ENCODE results near the gene TMEFF2. TPM values are rescaled to one million over a fixed set of nuclear protein-coding genes. Genes with fewer than 3 reads are reported as not detected.

TMEFF2 gene
- total RNA-seq, 2 experiments from 2014 or later = not detected

DNA sequence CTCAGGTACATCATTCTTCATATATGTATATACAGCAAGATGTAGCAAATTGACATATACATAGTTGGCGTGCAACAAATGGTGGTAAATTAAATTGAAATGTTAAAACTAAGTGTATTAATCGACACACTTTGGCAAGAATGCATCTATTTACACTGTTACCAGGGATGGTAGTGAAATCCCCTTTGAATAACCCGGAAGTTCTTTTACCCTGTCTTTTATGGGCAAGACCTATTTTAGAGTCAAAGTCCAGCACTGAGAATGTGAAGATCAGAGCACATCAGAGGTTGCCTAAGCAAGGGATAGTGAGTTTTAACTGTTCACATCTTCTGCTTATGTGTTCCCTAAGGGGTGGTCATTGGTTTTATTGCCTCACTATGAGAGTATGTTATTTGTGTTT is 7.6 kb upstream of the TMEFF2 start:
- H3K27me3 Mint-ChIP-seq (ENCODE audit: low read depth) = peaks cover 15% of the 10 kb centered on the region
- H3K4me3 Mint-ChIP-seq = no peak overlapping the region
- intact Hi-C loops (cut with micrococcal nuclease) = no loop called here
- no peaks in the 10 kb centered on the region for H3K36me3 Mint-ChIP-seq (ENCODE audit: low read depth)
- no peaks in the 10 kb centered on the region for H3K4me1 Mint-ChIP-seq (ENCODE audit: low read depth)
- CTCF ChIA-PET = no interaction called here
- H3K9me3 Mint-ChIP-seq = no peaks in the 10 kb centered on the region
- H3K27ac Mint-ChIP-seq = no peak overlapping the region
- DNase-seq = no peak

- CTCF ChIA-PET = interaction anchor here (0.7 kb wide), 1 partner anchor 442 kb away, joined by 3 read pairs; no protein-coding TSS in a partner anchor
- H3K27ac Mint-ChIP-seq = no peak overlapping the region
- no peak overlapping the region for H3K4me3 Mint-ChIP-seq
- H3K9me3 Mint-ChIP-seq = no peaks in the 10 kb centered on the region
- peaks cover 7% of the 10 kb centered on the region for H3K4me1 Mint-ChIP-seq (ENCODE audit: low read depth)
- intact Hi-C loops (cut with micrococcal nuclease) = no loop called here
- no peaks in the 10 kb centered on the region for H3K36me3 Mint-ChIP-seq (ENCODE audit: low read depth)
- DNase-seq = no peak
- peaks cover 21% of the 10 kb centered on the region for H3K27me3 Mint-ChIP-seq (ENCODE audit: low read depth)
These were observed 6.4 kb upstream of the TMEFF2 start for GRCh38 chr2:192201116-192201515.

DNA sequence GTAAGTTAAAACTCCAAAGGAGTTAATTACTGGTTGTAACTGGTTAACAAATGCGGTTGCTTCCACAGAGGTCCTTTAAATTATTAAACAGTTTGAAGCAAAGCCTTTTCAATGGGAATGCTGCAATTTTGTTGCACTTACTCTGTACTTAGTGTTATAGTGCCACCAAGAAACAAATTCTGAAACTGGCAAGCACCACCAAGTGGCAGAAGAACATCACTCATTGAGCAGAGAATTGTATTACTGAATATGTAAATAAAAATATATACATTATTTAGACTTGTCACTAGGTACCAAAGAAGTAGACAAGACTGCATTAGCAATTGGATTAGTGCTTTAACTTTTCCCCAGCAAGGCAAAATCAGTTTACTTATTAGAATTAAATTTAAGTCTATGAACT is 2.6 kb upstream of the TMEFF2 start:
- no peaks in the 10 kb centered on the region for H3K9me3 Mint-ChIP-seq
- peaks cover 26% of the 10 kb centered on the region for H3K4me1 Mint-ChIP-seq (ENCODE audit: low read depth)
- DNase-seq = no peak
- H3K27me3 Mint-ChIP-seq (ENCODE audit: low read depth) = peaks cover 53% of the 10 kb centered on the region
- H3K36me3 Mint-ChIP-seq (ENCODE audit: low read depth) = no peaks in the 10 kb centered on the region
- H3K27ac Mint-ChIP-seq = no peak overlapping the region
- CTCF ChIA-PET = no interaction called here
- intact Hi-C loops (cut with micrococcal nuclease) = no loop called here
- no peak overlapping the region for H3K4me3 Mint-ChIP-seq

DNA sequence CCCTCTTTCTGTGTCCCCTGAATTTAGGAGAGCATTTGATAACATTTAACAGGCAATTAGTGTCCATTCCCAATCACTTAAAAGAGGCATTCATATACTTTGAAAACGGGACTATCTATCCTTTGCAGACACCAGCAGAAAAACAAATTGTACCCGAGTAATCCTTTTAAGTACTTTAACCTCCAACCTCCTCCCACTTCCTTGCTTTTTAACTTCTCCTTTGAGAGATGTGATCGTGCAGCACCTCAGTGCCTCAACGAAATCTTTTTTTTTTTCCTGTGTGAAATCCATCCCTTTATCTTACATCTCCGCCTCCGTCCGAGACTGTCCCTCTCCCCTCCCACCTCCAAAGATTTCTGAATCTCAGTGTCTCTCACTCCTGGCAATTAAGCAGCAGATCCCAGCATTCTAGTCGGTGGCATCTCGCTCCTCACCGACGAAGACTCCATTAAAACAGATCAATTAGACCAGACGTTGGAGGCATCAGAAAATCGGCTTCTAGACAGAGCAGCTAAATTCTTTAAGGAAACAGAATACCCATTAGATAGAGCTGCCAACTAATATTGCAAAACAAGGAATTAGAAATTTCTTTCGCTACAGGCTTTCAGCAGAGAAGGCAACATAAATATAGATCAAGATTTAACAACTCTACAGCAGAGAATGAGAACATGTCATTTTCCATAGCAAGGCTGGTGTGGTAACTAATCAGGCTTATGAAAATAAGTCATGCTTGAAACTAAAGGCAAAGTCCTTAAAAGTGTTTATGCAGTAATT is 1.9 kb upstream of the TMEFF2 start:
- peaks cover 52% of the 10 kb centered on the region for H3K27me3 Mint-ChIP-seq (ENCODE audit: low read depth)
- no peak for DNase-seq
- H3K4me1 Mint-ChIP-seq (ENCODE audit: low read depth) = peaks cover 26% of the 10 kb centered on the region
- no peak overlapping the region for H3K27ac Mint-ChIP-seq
- peak overlapping the region; percentile 74 for H3K4me3 Mint-ChIP-seq
- no peaks in the 10 kb centered on the region for H3K9me3 Mint-ChIP-seq
- intact Hi-C loops (cut with micrococcal nuclease) = no loop called here
- no peaks in the 10 kb centered on the region for H3K36me3 Mint-ChIP-seq (ENCODE audit: low read depth)
- CTCF ChIA-PET = interaction anchor here (1.1 to 1.3 kb wide), 2 partner anchors 10 to 445 kb away, joined by 3 to 6 read pairs; no protein-coding TSS in a partner anchor

- Mint-ChIP-seq H3K27ac (no peak overlapping the region), H3K4me3 (peak overlapping the region; percentile 74), H3K27me3 (ENCODE audit: low read depth) (peaks cover 56% of the 10 kb centered on the region), H3K36me3 (ENCODE audit: low read depth) (no peaks in the 10 kb centered on the region), H3K9me3 (no peaks in the 10 kb centered on the region), H3K4me1 (ENCODE audit: low read depth) (peaks cover 26% of the 10 kb centered on the region)
- DNase-seq = peak; percentile 13
- intact Hi-C loops (cut with micrococcal nuclease) = no loop called here
- CTCF ChIA-PET = interaction anchor here (0.7 to 3.6 kb wide), 4 partner anchors 11 to 444 kb away, joined by 3 to 14 read pairs (median 4); no protein-coding TSS in a partner anchor
These were observed 1.1 kb upstream of the TMEFF2 start for GRCh38 chr2:192195548-192196418.

- no peaks in the 10 kb centered on the region for H3K9me3 Mint-ChIP-seq
- peaks cover 26% of the 10 kb centered on the region for H3K4me1 Mint-ChIP-seq (ENCODE audit: low read depth)
- no peak overlapping the region for H3K27ac Mint-ChIP-seq
- CTCF ChIA-PET = interaction anchor here (3.6 kb wide), 1 partner anchor 32 kb away, joined by 14 read pairs; no protein-coding TSS in a partner anchor
- H3K27me3 Mint-ChIP-seq (ENCODE audit: low read depth) = peaks cover 56% of the 10 kb centered on the region
- DNase-seq = peak; percentile 25
- peak overlapping the region; percentile 74 for H3K4me3 Mint-ChIP-seq
- intact Hi-C loops (cut with micrococcal nuclease) = no loop called here
- no peaks in the 10 kb centered on the region for H3K36me3 Mint-ChIP-seq (ENCODE audit: low read depth)
These were observed 368 bp downstream of the TMEFF2 start for GRCh38 chr2:192194265-192194865.

DNA sequence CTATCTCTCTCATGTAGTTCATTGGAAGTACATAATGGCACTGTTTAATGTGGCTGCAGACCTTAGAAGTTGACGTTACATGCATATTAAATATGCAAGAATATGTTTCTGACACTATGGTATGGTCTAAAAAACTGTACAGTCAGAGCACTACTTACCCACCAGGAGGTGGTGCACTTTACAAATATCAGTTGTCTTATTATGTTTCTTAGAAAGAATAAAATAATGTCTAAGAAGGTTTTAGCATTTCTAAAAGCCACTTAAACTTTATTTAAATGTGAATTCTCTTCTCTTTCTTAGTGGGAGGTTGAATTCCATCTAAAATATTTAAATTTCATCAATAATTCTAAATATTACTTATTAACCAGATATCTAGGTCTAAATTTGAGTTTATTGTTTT is 4.3 kb downstream of the TMEFF2 start:
- peaks cover 12% of the 10 kb centered on the region for H3K4me1 Mint-ChIP-seq (ENCODE audit: low read depth)
- H3K27me3 Mint-ChIP-seq (ENCODE audit: low read depth) = peaks cover 47% of the 10 kb centered on the region
- DNase-seq = no peak
- no peak overlapping the region for H3K4me3 Mint-ChIP-seq
- no peaks in the 10 kb centered on the region for H3K9me3 Mint-ChIP-seq
- CTCF ChIA-PET = no interaction called here
- no peak overlapping the region for H3K27ac Mint-ChIP-seq
- no peaks in the 10 kb centered on the region for H3K36me3 Mint-ChIP-seq (ENCODE audit: low read depth)
- intact Hi-C loops (cut with micrococcal nuclease) = loop anchor here (2.0 kb wide), 1 partner anchor 1394 kb away; no protein-coding TSS in a partner anchor

- peaks cover 26% of the 10 kb centered on the region for H3K27me3 Mint-ChIP-seq (ENCODE audit: low read depth)
- no peak overlapping the region for H3K4me3 Mint-ChIP-seq
- intact Hi-C loops (cut with micrococcal nuclease) = no loop called here
- no peaks in the 10 kb centered on the region for H3K9me3 Mint-ChIP-seq
- CTCF ChIA-PET = no interaction called here
- no peak for DNase-seq
- H3K36me3 Mint-ChIP-seq (ENCODE audit: low read depth) = no peaks in the 10 kb centered on the region
- H3K27ac Mint-ChIP-seq = no peak overlapping the region
- no peaks in the 10 kb centered on the region for H3K4me1 Mint-ChIP-seq (ENCODE audit: low read depth)
These were observed 7.9 kb downstream of the TMEFF2 start for GRCh38 chr2:192186806-192187205.

DNA sequence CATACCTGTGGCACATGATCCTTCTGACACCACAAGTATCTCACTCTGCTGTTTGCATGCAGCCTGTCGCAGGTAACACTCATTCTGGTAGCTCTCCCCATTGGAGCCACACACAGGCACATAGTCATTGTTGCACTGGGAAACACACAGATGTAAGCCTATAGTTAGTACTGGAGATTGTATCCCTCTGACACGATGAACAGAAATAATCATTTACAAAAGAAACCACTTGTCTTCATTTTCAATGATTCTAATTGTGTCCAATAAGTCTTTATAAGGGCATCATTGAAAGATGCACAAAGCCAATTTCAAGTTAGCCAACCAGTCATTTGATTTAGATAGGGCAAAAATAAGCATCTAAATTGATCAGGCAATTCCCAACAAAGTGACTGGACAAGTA is 10.4 kb downstream of the TMEFF2 start:
- CTCF ChIA-PET = interaction anchor here (1.0 kb wide), 1 partner anchor 22 kb away, joined by 3 read pairs; no protein-coding TSS in a partner anchor
- Mint-ChIP-seq H3K9me3 (no peaks in the 10 kb centered on the region), H3K36me3 (ENCODE audit: low read depth) (no peaks in the 10 kb centered on the region), H3K4me3 (no peak overlapping the region), H3K27ac (no peak overlapping the region), H3K27me3 (ENCODE audit: low read depth) (peaks cover 15% of the 10 kb centered on the region), H3K4me1 (ENCODE audit: low read depth) (no peaks in the 10 kb centered on the region)
- intact Hi-C loops (cut with micrococcal nuclease) = no loop called here
- no peak for DNase-seq

GRCh38 chr2:192183296-192183695 is 11.4 kb downstream of the TMEFF2 start:
- no peaks in the 10 kb centered on the region for H3K36me3 Mint-ChIP-seq (ENCODE audit: low read depth)
- intact Hi-C loops (cut with micrococcal nuclease) = no loop called here
- H3K9me3 Mint-ChIP-seq = no peaks in the 10 kb centered on the region
- H3K27ac Mint-ChIP-seq = no peak overlapping the region
- no peak overlapping the region for H3K4me3 Mint-ChIP-seq
- CTCF ChIA-PET = no interaction called here
- no peak for DNase-seq
- H3K4me1 Mint-ChIP-seq (ENCODE audit: low read depth) = no peaks in the 10 kb centered on the region
- peaks cover 16% of the 10 kb centered on the region for H3K27me3 Mint-ChIP-seq (ENCODE audit: low read depth)

- Mint-ChIP-seq H3K4me3 (no peak overlapping the region), H3K27me3 (ENCODE audit: low read depth) (peaks cover 15% of the 10 kb centered on the region), H3K9me3 (no peaks in the 10 kb centered on the region), H3K4me1 (ENCODE audit: low read depth) (peaks cover 4% of the 10 kb centered on the region), H3K36me3 (ENCODE audit: low read depth) (no peaks in the 10 kb centered on the region), H3K27ac (no peak overlapping the region)
- intact Hi-C loops (cut with micrococcal nuclease) = no loop called here
- no peak for DNase-seq
- CTCF ChIA-PET = no interaction called here
These were observed 27.8 kb downstream of the TMEFF2 start for GRCh38 chr2:192166946-192167345.

- DNase-seq = no peak
- Mint-ChIP-seq H3K4me1 (ENCODE audit: low read depth) (peaks cover 11% of the 10 kb centered on the region), H3K36me3 (ENCODE audit: low read depth) (no peaks in the 10 kb centered on the region), H3K4me3 (no peak overlapping the region), H3K9me3 (no peaks in the 10 kb centered on the region), H3K27ac (no peak overlapping the region), H3K27me3 (ENCODE audit: low read depth) (peaks cover 10% of the 10 kb centered on the region)
- CTCF ChIA-PET = no interaction called here
- intact Hi-C loops (cut with micrococcal nuclease) = no loop called here
These were observed 28.9 kb downstream of the TMEFF2 start for GRCh38 chr2:192165842-192166241.

Data from activated naive CD4-positive, alpha-beta T cell treated with anti-CD3 and anti-CD28 coated beads for 36 hours (primary cell).